Effector memory CD4-positive, alpha-beta T cell (primary cell): ENCODE results near the gene RIMOC1.

Experiments used
- DNase-seq, 3 donors: peaks; one replicate each; pipeline ENCODE4 v3.0.0-alpha.2; 2020
- H3K27ac ChIP-seq: 2 replicates; pipeline ENCODE4 v1.7.0; 2013; ENCODE audit warnings: mild to moderate bottlenecking, low read length, moderate library complexity; ENCODE audit not compliant: insufficient read depth, poor library complexity, severe bottlenecking
- H3K27me3 ChIP-seq: replicated peaks from 2 replicates; pipeline ENCODE4 v1.7.0; 2013; ENCODE audit warnings: mild to moderate bottlenecking, low read length; ENCODE audit not compliant: insufficient read depth, control insufficient read depth, poor library complexity, severe bottlenecking
- H3K36me3 ChIP-seq: 2 replicates; pipeline ENCODE4 v1.7.0; 2013; ENCODE audit warnings: mild to moderate bottlenecking, low read length, moderate library complexity; ENCODE audit not compliant: control insufficient read depth, insufficient read depth
- H3K4me1 ChIP-seq: 2 replicates; pipeline ENCODE4 v1.7.0; 2013; ENCODE audit warnings: low read length, mild to moderate bottlenecking; ENCODE audit not compliant: control insufficient read depth, insufficient read depth, poor library complexity, severe bottlenecking
- H3K4me3 ChIP-seq: 2 replicates; pipeline ENCODE4 v1.7.0; 2013; ENCODE audit warnings: low read length, low read depth, mild to moderate bottlenecking; ENCODE audit not compliant: insufficient read depth, poor library complexity, severe bottlenecking
- H3K9me3 ChIP-seq: 2 replicates; pipeline ENCODE4 v1.7.0; 2013; ENCODE audit warnings: mild to moderate bottlenecking, low read length, moderate library complexity; ENCODE audit not compliant: control insufficient read depth

Gene RIMOC1

DNA sequence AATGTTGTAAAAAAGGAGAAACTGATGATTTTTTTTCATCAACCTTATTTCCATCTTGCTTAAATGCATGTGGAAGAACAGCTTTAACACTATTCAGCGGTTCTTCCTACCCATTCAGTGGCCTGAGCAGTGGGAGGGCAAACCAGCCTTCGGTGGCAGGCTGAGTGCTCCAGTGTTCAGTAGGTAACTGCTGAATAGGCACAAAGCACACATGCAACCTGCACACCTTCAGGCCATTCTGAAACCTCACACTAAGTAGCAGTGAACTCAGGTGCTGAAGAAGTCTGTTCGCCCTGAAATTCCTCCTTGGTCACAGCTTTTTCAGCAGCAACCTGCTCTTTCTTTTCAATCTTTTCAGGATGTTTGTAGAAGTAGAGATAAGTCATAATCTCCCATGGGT is 47.1 kb downstream of the RIMOC1 start:
- no peaks in the 10 kb centered on the region for H3K9me3 ChIP-seq
- no peaks in the 10 kb centered on the region for H3K27me3 ChIP-seq
- H3K4me1 ChIP-seq, result no peaks in the 10 kb centered on the region
- H3K4me3 ChIP-seq, result no peak overlapping the region
- no peaks in the 10 kb centered on the region for H3K36me3 ChIP-seq
- no peak overlapping the region for H3K27ac ChIP-seq
- no peak for DNase-seq
